GM12878 (cell line): Measurements from ENCODE around the gene UBTF. TPM values are rescaled to one million over a fixed set of nuclear protein-coding genes. Genes with fewer than 3 reads are reported as not detected.

ENCODE experiments used
- ATAC-seq: fragments of 200-7000 bp; cut with Tn5 transposase; 3 replicates; pipeline ENCODE4 v1.9.1; 2020; ENCODE audit warnings: mild to moderate bottlenecking, moderate library complexity
- BruUV-seq: library from RNA; stranded (reverse); fragments of 400-500 nt; replicated peaks from 2 replicates; lab custom pipeline; 2021; lab: Mats Ljungman, UMichigan
- CTCF ChIA-PET: fragments of 300-600 bp; sonication (Branson Sonifier 250); formaldehyde crosslinking; extraction: SDS; loops from one replicate; lab custom pipeline; 2021; ENCODE audit warnings: inconsistent platforms; lab: Yijun Ruan, JAX
- POLR2A ChIA-PET: fragments of 350-600 bp; formaldehyde crosslinking; extraction: SDS; loops from one replicate; lab custom pipeline; 2021; ENCODE audit warnings: inconsistent platforms; lab: Charles Lee
- RAD21 ChIA-PET: fragments of 300-600 bp; sonication (Branson Sonifier 250); formaldehyde crosslinking; loops from one replicate; lab custom pipeline; 2023; ENCODE audit warnings: antibody characterized with exemption; ENCODE audit not compliant: unreplicated experiment; lab: Charles Lee
- SMC1A ChIA-PET: fragments of 300-600 bp; sonication (Branson Sonifier 250); formaldehyde crosslinking; loops from one replicate; lab custom pipeline; 2023; ENCODE audit not compliant: unreplicated experiment, uncharacterized antibody; lab: Charles Lee
- DNase-seq: peaks from one replicate; pipeline ENCODE4 v3.0.0-alpha.2; 2011; ENCODE audit warnings: low read depth, low spot score
- FAIRE-seq: peaks from 3 replicates; lab custom pipeline; 2011; peaks lifted over from hg19 to GRCh38; lab: Jason Lieb, UNC
- H2AFZ ChIP-seq: 2 replicates; pipeline ENCODE4 v1.6.0; 2011; ENCODE audit warnings: low read depth, low read length, control low read depth; ENCODE audit not compliant: control insufficient read depth
- H3K27ac ChIP-seq: 2 replicates; pipeline ENCODE4 v1.5.1; 2011; ENCODE audit warnings: control low read depth; ENCODE audit not compliant: control insufficient read depth, insufficient read depth
- H3K27me3 ChIP-seq, 2 experiments: replicated peaks in 1 of 2; 2 replicates each; pipeline versions ENCODE4 v1.6.0 to v1.6.1; 2011; ENCODE audit warnings: low read length in 1 of 2; ENCODE audit not compliant: control insufficient read depth in 2 of 2, insufficient read depth in 2 of 2
- H3K36me3 ChIP-seq, 2 experiments: 2 replicates each; pipeline ENCODE4 v1.5.1; 2011; ENCODE audit warnings: low read length in 1 of 2; ENCODE audit not compliant: control insufficient read depth in 2 of 2, insufficient read depth in 2 of 2
- H3K4me1 ChIP-seq: 2 replicates; pipeline ENCODE4 v1.6.1; 2011; ENCODE audit warnings: mild to moderate bottlenecking, low read length, moderate library complexity, mixed read lengths; ENCODE audit not compliant: control insufficient read depth, insufficient read depth
- H3K4me2 ChIP-seq: 2 replicates; pipeline ENCODE4 v1.6.0; 2011; ENCODE audit warnings: control low read depth; ENCODE audit not compliant: control insufficient read depth, insufficient read depth
- H3K4me3 ChIP-seq: fragments of 200-600 bp; sonication (generic); 2 replicates; pipeline ENCODE4 v1.5.1; 2016
- H3K79me2 ChIP-seq: 2 replicates; pipeline ENCODE4 v1.6.0; 2011; ENCODE audit warnings: low read length; ENCODE audit not compliant: control insufficient read depth, insufficient read depth
- H3K9ac ChIP-seq: 2 replicates; pipeline ENCODE4 v1.8.0; 2011; ENCODE audit warnings: low read length, control low read depth, mixed read lengths; ENCODE audit not compliant: control insufficient read depth, insufficient read depth
- H3K9me3 ChIP-seq: replicated peaks from 3 replicates; pipeline ENCODE4 v1.5.1; 2011; ENCODE audit warnings: mild to moderate bottlenecking, low read length; ENCODE audit not compliant: control insufficient read depth, insufficient read depth
- H4K20me1 ChIP-seq: 2 replicates; pipeline ENCODE4 v1.6.0; 2011; ENCODE audit not compliant: control insufficient read depth, insufficient read depth
- GATAD2B ChIP-seq: fragments of 450-650 bp; conservative IDR thresholded peaks from 2 replicates; pipeline ENCODE4 v1.6.1; 2017; ENCODE audit warnings: low read depth, mild to moderate bottlenecking, moderate library complexity
- IKZF1 ChIP-seq: fragments of 450-650 bp; conservative IDR thresholded peaks from 2 replicates; pipeline ENCODE4 v1.6.1; 2017; ENCODE audit warnings: antibody characterized with exemption, mild to moderate bottlenecking
- RAD21 ChIP-seq: IDR thresholded peaks from 2 replicates; pipeline ENCODE4 v1.6.1; 2011; ENCODE audit warnings: mild to moderate bottlenecking, low read depth, low read length, moderate library complexity; ENCODE audit not compliant: insufficient read depth
- RB1 ChIP-seq: fragments of 450-650 bp; formaldehyde crosslinking; IDR thresholded peaks from 2 replicates; pipeline ENCODE4 v1.6.1; 2017; ENCODE audit warnings: mild to moderate bottlenecking, borderline replicate concordance
- SMAD1 ChIP-seq: fragments of 450-650 bp; IDR thresholded peaks from 2 replicates; pipeline ENCODE4 v1.6.1; 2018; ENCODE audit warnings: mild to moderate bottlenecking, low read depth; ENCODE audit not compliant: partially characterized antibody
- WGBS: methylation state at CpG from one replicate; pipeline ENCODE4 v1.1.6; 2016; ENCODE audit warnings: low lambda C conversion rate; ENCODE audit not compliant: insufficient replicate concordance, insufficient coverage; ENCODE audit errors: missing lambda C conversion rate; 5-methylcytosine and 5-hydroxymethylcytosine counted together
- in situ Hi-C: fragments of 300-500 bp; cut with MboI; formaldehyde crosslinking; loops from 9 replicates; pipeline ENCODE4 v1.14.3; 2018; ENCODE audit warnings: mixed read lengths
- intact Hi-C: fragments of 100-400 bp; cut with micrococcal nuclease; formaldehyde crosslinking; loops from one replicate; pipeline ENCODE4 v1.14.2; 2022; ENCODE audit not compliant: unreplicated experiment
- polyA plus RNA-seq, 11 experiments: library from polyadenylated mRNA; depleted of rRNA in 4 of 11; unstranded in 6 of 11; stranded (reverse) in 5 of 11; fragments of >200 nt; fragmentation: Nextera tagmentation in 4 of 11; fragmentation: Illumina TruSeq in 1 of 11; extraction: Ambion mirVana in 4 of 11; extraction: Trizol in 1 of 11; gene quantifications; 1 replicate in 1 of 11; 2 replicates in 10 of 11; pipeline versions ENCODE4 v1.2.1 to v1.2.3, GENCODE V29; 2011 to 2016; ENCODE audit warnings: inconsistent platforms in 2 of 11, missing spikeins in 2 of 11, low read depth in 1 of 11
- total RNA-seq, 4 experiments: library from RNA; depleted of rRNA in 3 of 4; stranded (reverse); fragments of >200 nt in 3 of 4; fragmentation: Illumina TruSeq in 1 of 4; extraction: Trizol in 1 of 4; gene quantifications; 2 replicates each; pipeline versions ENCODE4 v1.2.1 to v1.2.3, GENCODE V29; 2013 to 2021
- TF ChIP-seq, protein P1 (sequence below): fragments of 150-350 bp; IDR thresholded peaks from 2 replicates; pipeline ENCODE4 v1.6.1; 2014; ENCODE audit warnings: mild to moderate bottlenecking, low read depth, low read length
- TF ChIP-seq, protein P2 (sequence below): IDR thresholded peaks from 2 replicates; pipeline ENCODE4 v1.6.1; 2012; ENCODE audit warnings: low read depth, low read length, improper control_type of control experiment

The UBTF gene
- total and polyA plus RNA-seq, 10 of the 15 experiments (the other 5 are each of a cell fraction or from before 2014, with no cell fraction given): 2.2 to 124 (median 79.6) TPM

DNA sequence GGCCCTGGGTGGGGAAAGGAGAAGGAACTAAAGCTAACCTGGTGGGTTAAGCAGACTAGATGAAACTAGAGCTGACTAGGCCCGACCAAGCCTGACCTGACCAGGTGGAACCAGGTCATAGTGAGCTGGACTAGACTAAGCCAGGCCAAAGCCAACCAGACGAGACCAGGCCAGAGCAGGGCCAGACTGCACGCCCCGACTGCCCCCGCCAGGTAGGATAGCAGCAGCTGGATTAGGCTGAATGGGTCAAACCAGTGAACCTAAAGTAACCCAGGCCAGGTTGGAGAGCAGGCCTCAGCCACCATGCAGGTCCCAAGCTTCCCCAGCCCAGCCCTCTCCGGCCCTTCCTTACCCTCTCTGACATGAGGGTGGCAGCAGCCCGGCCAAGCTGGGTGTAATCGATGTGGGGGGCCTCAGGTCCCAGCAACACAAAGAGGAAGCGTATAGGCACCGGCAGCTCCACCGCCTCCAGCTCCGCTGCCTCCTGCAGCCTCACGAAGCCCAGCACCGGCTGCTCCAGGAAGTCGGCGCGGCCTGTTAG is 39.4 kb upstream of the UBTF start:
- H2AFZ ChIP-seq: no peak overlapping the region
- POLR2A ChIA-PET: interaction anchor here (0.7 kb wide), 1 partner anchor 131 kb away, joined by 3 read pairs; no protein-coding TSS in a partner anchor
- no peaks in the 10 kb centered on the region for H3K36me3 ChIP-seq
- CTCF ChIA-PET: interaction anchor here (0.7 kb wide), 1 partner anchor 49 kb away, joined by 3 read pairs; no protein-coding TSS in a partner anchor
- TF ChIP-seq SMAD1 (no peak), RAD21 (no peak)
- TF ChIP-seq, all 136 proteins: peak for 0
- BruUV-seq: no TSS peak
- 68% methylated on average over 17 of the region's 17 CpGs for WGBS
- ATAC-seq (no peak), DNase-seq (no peak), FAIRE-seq (no peak)
- intact Hi-C loops (no loop called here), in situ Hi-C loops (no loop called here)
- H3K9ac ChIP-seq: no peak overlapping the region
- H3K4me2 ChIP-seq: no peak overlapping the region
- H3K4me3 ChIP-seq: no peak overlapping the region
- H3K27ac ChIP-seq: no peak overlapping the region
- no peaks in the 10 kb centered on the region for H4K20me1 ChIP-seq
- H3K27me3 ChIP-seq: no peaks in the 10 kb centered on the region; a peak in 1 of 4 replicates
- no peaks in the 10 kb centered on the region for H3K79me2 ChIP-seq
- no peaks in the 10 kb centered on the region for H3K4me1 ChIP-seq
- RAD21 ChIA-PET: interaction anchor here (0.5 to 1.4 kb wide), 2 partner anchors 39 to 42 kb away, joined by 3 read pairs; no protein-coding TSS in a partner anchor
- H3K9me3 ChIP-seq: no peaks in the 10 kb centered on the region
- SMC1A ChIA-PET: interaction anchor here (1.1 to 1.7 kb wide), 2 partner anchors 11 to 62 kb away, joined by 3 to 4 read pairs; no protein-coding TSS in a partner anchor

DNA sequence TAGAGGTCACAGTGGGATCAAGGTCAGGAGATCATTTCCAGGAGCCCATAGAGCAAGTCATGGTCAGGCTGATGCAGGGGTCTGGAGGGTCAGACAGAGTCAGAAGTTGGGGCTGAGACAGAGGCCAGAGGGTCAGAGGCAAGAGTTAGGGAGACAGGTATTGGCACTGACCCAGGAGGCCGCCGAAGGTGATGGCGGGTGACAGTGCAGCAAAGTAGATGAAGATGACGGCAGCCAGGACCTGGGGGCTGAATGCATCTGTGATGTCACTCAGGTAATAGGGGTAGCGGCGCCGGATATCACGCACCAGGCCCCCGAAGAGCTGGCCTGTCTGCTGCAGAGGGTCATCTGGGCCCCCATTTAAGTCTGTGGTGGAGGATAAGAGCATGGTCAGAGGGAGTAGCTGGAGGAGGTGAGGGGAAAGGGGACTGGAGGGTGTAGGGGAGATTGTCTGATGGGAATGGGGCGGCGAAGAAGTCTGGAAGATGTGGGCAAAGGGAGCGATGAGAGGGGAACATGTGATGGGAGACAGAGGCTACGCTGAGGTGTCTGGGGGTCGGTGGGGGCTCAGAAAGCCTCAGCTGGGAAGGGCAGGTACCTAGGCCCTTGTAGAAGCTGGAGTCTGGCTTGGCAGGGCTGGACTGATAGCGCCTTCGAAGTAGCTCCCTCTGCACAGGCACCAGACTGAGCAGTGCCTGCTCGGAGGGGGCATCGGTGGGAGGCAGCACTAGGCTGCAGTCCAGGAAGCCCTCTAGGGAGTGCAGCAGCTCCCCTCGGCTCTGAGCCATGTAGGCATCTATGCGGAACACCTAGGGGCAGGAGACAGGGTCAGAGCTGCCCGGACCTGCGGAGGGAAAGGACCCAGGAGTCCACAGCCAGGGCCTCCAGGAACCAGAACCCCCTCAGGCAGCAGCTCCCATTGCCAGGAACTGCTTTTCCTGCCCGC is 38.6 kb upstream of the UBTF start:
- ATAC-seq: no peak
- in situ Hi-C loops: no loop called here
- Histone ChIP-seq H2AFZ (no peak overlapping the region), H3K4me1 (no peaks in the 10 kb centered on the region), H3K4me2 (no peak overlapping the region), H3K27ac (no peak overlapping the region), H3K36me3 (no peaks in the 10 kb centered on the region), H3K9ac (no peak overlapping the region), H3K27me3 (no peaks in the 10 kb centered on the region), H3K9me3 (no peaks in the 10 kb centered on the region), H3K79me2 (no peaks in the 10 kb centered on the region), H4K20me1 (no peaks in the 10 kb centered on the region), H3K4me3 (no peak overlapping the region)
- ChIA-PET POLR2A (no interaction called here), RAD21 (interaction anchor here (1.4 kb wide), 1 partner anchor 41 kb away, joined by 3 read pairs; no protein-coding TSS in a partner anchor), CTCF (interaction anchor here (0.6 kb wide), 1 partner anchor 957 kb away, joined by 4 read pairs; no protein-coding TSS in a partner anchor), SMC1A (interaction anchor here (0.5 to 1.7 kb wide), 3 partner anchors 11 to 63 kb away, joined by 3 to 4 read pairs (median 3); no protein-coding TSS in a partner anchor)
- DNase-seq: no peak
- BruUV-seq: no TSS peak
- no peak for FAIRE-seq
- 52% methylated on average over 23 of the region's 23 CpGs for WGBS
- intact Hi-C loops: no loop called here
- no peak for TF ChIP-seq RB1
- TF ChIP-seq, protein P1, sequence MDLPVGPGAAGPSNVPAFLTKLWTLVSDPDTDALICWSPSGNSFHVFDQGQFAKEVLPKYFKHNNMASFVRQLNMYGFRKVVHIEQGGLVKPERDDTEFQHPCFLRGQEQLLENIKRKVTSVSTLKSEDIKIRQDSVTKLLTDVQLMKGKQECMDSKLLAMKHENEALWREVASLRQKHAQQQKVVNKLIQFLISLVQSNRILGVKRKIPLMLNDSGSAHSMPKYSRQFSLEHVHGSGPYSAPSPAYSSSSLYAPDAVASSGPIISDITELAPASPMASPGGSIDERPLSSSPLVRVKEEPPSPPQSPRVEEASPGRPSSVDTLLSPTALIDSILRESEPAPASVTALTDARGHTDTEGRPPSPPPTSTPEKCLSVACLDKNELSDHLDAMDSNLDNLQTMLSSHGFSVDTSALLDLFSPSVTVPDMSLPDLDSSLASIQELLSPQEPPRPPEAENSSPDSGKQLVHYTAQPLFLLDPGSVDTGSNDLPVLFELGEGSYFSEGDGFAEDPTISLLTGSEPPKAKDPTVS: no peak
- TF ChIP-seq GATAD2B: no peak
- TF ChIP-seq, protein P2, sequence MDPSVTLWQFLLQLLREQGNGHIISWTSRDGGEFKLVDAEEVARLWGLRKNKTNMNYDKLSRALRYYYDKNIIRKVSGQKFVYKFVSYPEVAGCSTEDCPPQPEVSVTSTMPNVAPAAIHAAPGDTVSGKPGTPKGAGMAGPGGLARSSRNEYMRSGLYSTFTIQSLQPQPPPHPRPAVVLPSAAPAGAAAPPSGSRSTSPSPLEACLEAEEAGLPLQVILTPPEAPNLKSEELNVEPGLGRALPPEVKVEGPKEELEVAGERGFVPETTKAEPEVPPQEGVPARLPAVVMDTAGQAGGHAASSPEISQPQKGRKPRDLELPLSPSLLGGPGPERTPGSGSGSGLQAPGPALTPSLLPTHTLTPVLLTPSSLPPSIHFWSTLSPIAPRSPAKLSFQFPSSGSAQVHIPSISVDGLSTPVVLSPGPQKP: no peak
- TF ChIP-seq IKZF1: no peak
